WTC11 (cell line): ENCODE measurements around the gene PHACTR2.

Experiments
- AFF4 ChIP-seq: sonication (generic); formaldehyde crosslinking; IDR thresholded peaks from 2 replicates; pipeline ENCODE4 v1.8.1; 2023; ENCODE audit warnings: mild to moderate bottlenecking, missing genetic modification reagents, borderline replicate concordance
- CREB1 ChIP-seq: sonication (generic); formaldehyde crosslinking; IDR thresholded peaks from 2 replicates; pipeline ENCODE4 v1.8.0; 2023; ENCODE audit warnings: mild to moderate bottlenecking, missing genetic modification reagents
- CTCF ChIP-seq: fragments of 200-600 bp; IDR thresholded peaks from 2 replicates; pipeline ENCODE4 v1.8.0; 2022; ENCODE audit warnings: antibody characterized with exemption
- MAX ChIP-seq: sonication (generic); formaldehyde crosslinking; IDR thresholded peaks from 2 replicates; pipeline ENCODE4 v1.8.0; 2022; ENCODE audit warnings: mild to moderate bottlenecking, missing genetic modification reagents
- SP1 ChIP-seq: sonication (generic); formaldehyde crosslinking; conservative IDR thresholded peaks from 2 replicates; pipeline ENCODE4 v1.8.1; 2022; ENCODE audit warnings: missing genetic modification reagents
- ZNF671 ChIP-seq: fragments of 250-450 bp; sonication (Bioruptor Pico); IDR thresholded peaks from 2 replicates; pipeline ENCODE4 v1.8.0; 2021; ENCODE audit warnings: mild to moderate bottlenecking

GRCh38 chr6:143731789-143732188 lies 54.0 kb downstream of the PHACTR2 start:
- no peak for TF ChIP-seq CTCF
- TF ChIP-seq ZNF671 (CRISPR knock-in tag): no peak
- TF ChIP-seq CREB1 (CRISPR knock-in tag): no peak
- no peak for TF ChIP-seq SP1 (CRISPR knock-in tag)
- TF ChIP-seq MAX (CRISPR knock-in tag): no peak
- TF ChIP-seq AFF4 (CRISPR knock-in tag): no peak
